CD4-positive, alpha-beta T cell (primary cell): ENCODE results near the gene UBAC2. TPM values are rescaled to one million over a fixed set of nuclear protein-coding genes. Genes with fewer than 3 reads are reported as not detected.

Experiments
- ATAC-seq: fragments of 200-7000 bp; cut with Tn5 transposase; one replicate; pipeline ENCODE4 v1.10.0; 2022; ENCODE audit warnings: mild to moderate bottlenecking; ENCODE audit not compliant: poor library complexity
- CTCF ChIA-PET: fragments of 350-600 bp; sonication (Branson Sonifier 250); formaldehyde crosslinking; loops from one replicate; lab custom pipeline; 2021; ENCODE audit warnings: antibody characterized with exemption, inconsistent platforms; lab: Charles Lee
- POLR2A ChIA-PET: fragments of 350-600 bp; sonication (Branson Sonifier 250); formaldehyde crosslinking; loops from one replicate; lab custom pipeline; 2021; ENCODE audit warnings: antibody characterized with exemption, inconsistent platforms; lab: Charles Lee
- DNase-seq, 14 experiments: peaks; one replicate each; pipeline ENCODE4 v3.0.0-alpha.2; 2013 to 2020; ENCODE audit warnings: mixed read lengths in 2 of 14
- H3K27ac ChIP-seq, 2 donors: one replicate each; pipeline versions ENCODE4 v1.5.1 to v1.7.0; 2013; ENCODE audit warnings: low read length in 2 of 2, low read depth in 1 of 2, mild to moderate bottlenecking in 1 of 2
- H3K27me3 ChIP-seq, 2 experiments: 1 replicate in 1 of 2; 2 replicates in 1 of 2; pipeline versions ENCODE4 v1.6.1 to v1.7.0; 2013; ENCODE audit warnings: low read length in 2 of 2, control low read depth in 1 of 2, mild to moderate bottlenecking in 1 of 2, moderate library complexity in 1 of 2; ENCODE audit not compliant: insufficient read depth in 2 of 2, control insufficient read depth in 1 of 2
- H3K36me3 ChIP-seq: one replicate; pipeline ENCODE4 v1.6.1; 2013; ENCODE audit warnings: low read length, control low read depth; ENCODE audit not compliant: insufficient read depth
- H3K4me1 ChIP-seq: one replicate; pipeline ENCODE4 v1.6.1; 2013; ENCODE audit warnings: low read length, control low read depth; ENCODE audit not compliant: insufficient read depth
- H3K4me3 ChIP-seq: one replicate; pipeline ENCODE4 v1.5.1; 2013; ENCODE audit warnings: mild to moderate bottlenecking, low read length, moderate library complexity
- H3K9me3 ChIP-seq, 2 experiments: 1 replicate in 1 of 2; 2 replicates in 1 of 2; pipeline versions ENCODE4 v1.6.1 to v1.7.0; 2013; ENCODE audit warnings: low read length in 2 of 2, mild to moderate bottlenecking in 2 of 2, control low read depth in 1 of 2, moderate library complexity in 1 of 2; ENCODE audit not compliant: control insufficient read depth in 1 of 2, insufficient read depth in 1 of 2
- H3K27ac Mint-ChIP-seq: one replicate; pipeline ENCODE4 v1.8.0; 2020; ENCODE audit warnings: mixed read lengths
- H3K27me3 Mint-ChIP-seq: one replicate; pipeline ENCODE4 v1.8.0; 2021; ENCODE audit warnings: mixed read lengths
- H3K36me3 Mint-ChIP-seq: one replicate; pipeline ENCODE4 v1.8.0; 2021; ENCODE audit warnings: low read depth, mixed read lengths
- H3K4me1 Mint-ChIP-seq: one replicate; pipeline ENCODE4 v1.8.0; 2021; ENCODE audit warnings: low read depth, mixed read lengths
- H3K4me3 Mint-ChIP-seq: one replicate; pipeline ENCODE4 v1.8.0; 2020; ENCODE audit warnings: mild to moderate bottlenecking, mixed read lengths
- H3K9me3 Mint-ChIP-seq: one replicate; pipeline ENCODE4 v1.8.0; 2020; ENCODE audit warnings: mixed read lengths
- CTCF ChIP-seq: fragments of 200-600 bp; IDR thresholded peaks from one replicate; pipeline ENCODE4 v1.8.0; 2022; ENCODE audit warnings: antibody characterized with exemption, mild to moderate bottlenecking
- intact Hi-C, 2 experiments: fragments of 100-400 bp; cut with DNase I in 1 of 2; cut with micrococcal nuclease in 1 of 2; formaldehyde crosslinking; loops; one replicate each; pipeline versions ENCODE4 v1.15.1 to v1.9.0; 2023 to 2025; cut with DNase I, micrococcal nuclease
- total RNA-seq, 174 experiments: library from RNA in 2 of 174; stranded (reverse) in 2 of 174; gene quantifications; one replicate each; pipeline ENCODE4 v1.2.3 and lab custom pipeline; 2021 to 2026

Gene UBAC2
- total RNA-seq, 2 experiments from 2014 or later: 59.8 to 67.4 TPM

- no peaks in the 10 kb centered on the region for H3K9me3 Mint-ChIP-seq
- no peak for ATAC-seq
These were observed 203.5 kb downstream of the UBAC2 start for GRCh38 chr13:99404005-99404755.

GRCh38 chr13:99405966-99406365 is 205.3 kb downstream of the UBAC2 start:
- H3K4me3 Mint-ChIP-seq: no peak overlapping the region
- Histone ChIP-seq H3K36me3 (no peaks in the 10 kb centered on the region), H3K27ac (no peak overlapping the region), H3K4me1 (peaks cover 25% of the 10 kb centered on the region), H3K9me3 (peaks cover 0 to 8% of the 10 kb centered on the region in 2 experiments), H3K4me3 (no peak overlapping the region), H3K27me3 (no peaks in the 10 kb centered on the region)
- ChIA-PET CTCF (interaction anchor here (1.1 to 1.5 kb wide), 2 partner anchors 29 to 31 kb away, joined by 4 read pairs; no protein-coding TSS in a partner anchor), POLR2A (interaction anchor here (0.7 to 1.5 kb wide), 2 partner anchors 12 to 53 kb away, joined by 3 to 6 read pairs; no protein-coding TSS in a partner anchor)
- no peaks in the 10 kb centered on the region for H3K27me3 Mint-ChIP-seq
- no peaks in the 10 kb centered on the region for H3K9me3 Mint-ChIP-seq
- TF ChIP-seq CTCF: no peak
- ATAC-seq (no peak), DNase-seq (peak in 1 of 14 experiments; percentile 0)
- H3K27ac Mint-ChIP-seq: no peak overlapping the region
- H3K4me1 Mint-ChIP-seq: peaks cover 57% of the 10 kb centered on the region
- H3K36me3 Mint-ChIP-seq: peaks cover 39% of the 10 kb centered on the region
- intact Hi-C loops: no loop called here

More at GRCh38 chr13:99404005-99404755, 203.5 kb downstream of the UBAC2 start:
- no peaks in the 10 kb centered on the region for H3K27me3 ChIP-seq
- peaks cover 26% of the 10 kb centered on the region for H3K4me1 ChIP-seq
- DNase-seq: no peak
- no peak for TF ChIP-seq CTCF
- H3K36me3 ChIP-seq: no peaks in the 10 kb centered on the region
- H3K4me1 Mint-ChIP-seq: peaks cover 53% of the 10 kb centered on the region
- peak overlapping the region in 1 of 2 donors; percentile 16 for H3K27ac ChIP-seq
- no peak overlapping the region for H3K4me3 ChIP-seq
- H3K4me3 Mint-ChIP-seq: no peak overlapping the region
- CTCF ChIA-PET: interaction anchor here (1.1 to 1.5 kb wide), 2 partner anchors 31 to 93 kb away, joined by 3 to 4 read pairs; no protein-coding TSS in a partner anchor
- H3K27ac Mint-ChIP-seq: peak overlapping the region; percentile 81
- no peaks in the 10 kb centered on the region for H3K27me3 Mint-ChIP-seq
- POLR2A ChIA-PET: interaction anchor here (1.0 to 1.2 kb wide), 3 partner anchors 9 to 31 kb away, joined by 3 to 5 read pairs (median 4); no protein-coding TSS in a partner anchor
- intact Hi-C loops: no loop called here
- peaks cover 34% of the 10 kb centered on the region for H3K36me3 Mint-ChIP-seq
- peaks cover 0 to 8% of the 10 kb centered on the region in 2 experiments for H3K9me3 ChIP-seq

GRCh38 chr13:99406799-99407201 is 206.1 kb downstream of the UBAC2 start:
- POLR2A ChIA-PET: no interaction called here
- H3K36me3 Mint-ChIP-seq: peaks cover 40% of the 10 kb centered on the region
- peaks cover 59% of the 10 kb centered on the region for H3K4me1 Mint-ChIP-seq
- intact Hi-C loops: no loop called here
- peak overlapping the region; percentile 13 for H3K4me3 Mint-ChIP-seq
- Histone ChIP-seq H3K27me3 (no peaks in the 10 kb centered on the region), H3K4me3 (no peak overlapping the region), H3K27ac (no peak overlapping the region), H3K4me1 (peaks cover 26% of the 10 kb centered on the region), H3K9me3 (peaks cover 0 to 8% of the 10 kb centered on the region in 2 experiments), H3K36me3 (peaks cover under 1% of the 10 kb centered on the region)
- ATAC-seq (no peak), DNase-seq (peak in 1 of 14 experiments; percentile 6)
- no peak for TF ChIP-seq CTCF
- CTCF ChIA-PET: no interaction called here
- peak overlapping the region; percentile 47 for H3K27ac Mint-ChIP-seq
- no peaks in the 10 kb centered on the region for H3K9me3 Mint-ChIP-seq
- no peaks in the 10 kb centered on the region for H3K27me3 Mint-ChIP-seq
